K562 (cell line): Measurements from ENCODE around the gene ZNF648. TPM values are rescaled to one million over a fixed set of nuclear protein-coding genes. Genes with fewer than 3 reads are reported as not detected.

Experiments
- E2F3 ChIP-seq: fragments of 250-450 bp; sonication (Bioruptor Pico); IDR thresholded peaks from 2 replicates; pipeline ENCODE4 v1.4.0; 2020; ENCODE audit warnings: mild to moderate bottlenecking
- ELF4 ChIP-seq: fragments of 450-650 bp; formaldehyde crosslinking; IDR thresholded peaks from 2 replicates; pipeline ENCODE4 v1.4.0; 2022; ENCODE audit warnings: missing genetic modification characterization
- ETS2 ChIP-seq: IDR thresholded peaks from 2 replicates; pipeline ENCODE4 v1.6.1; 2016; ENCODE audit warnings: borderline replicate concordance, missing genetic modification characterization, mild to moderate bottlenecking, moderate library complexity, missing compliant biosample characterization; ENCODE audit not compliant: poor library complexity, severe bottlenecking
- ETV1 ChIP-seq: fragments of 450-650 bp; conservative IDR thresholded peaks from 2 replicates; pipeline ENCODE4 v1.6.1; 2016; ENCODE audit warnings: missing genetic modification characterization, control low read depth, low read depth, missing compliant biosample characterization
- FOS ChIP-seq: IDR thresholded peaks from 3 replicates; pipeline ENCODE4 v1.6.1; 2011; ENCODE audit not compliant: insufficient read length; ENCODE audit errors: extremely low read depth
- IFI16 ChIP-seq: fragments of 250-450 bp; sonication (Bioruptor Pico); IDR thresholded peaks from 2 replicates; pipeline ENCODE4 v2.1.2; 2022; ENCODE audit warnings: mild to moderate bottlenecking, inconsistent platforms
- IRF2 ChIP-seq: sonication (generic); formaldehyde crosslinking; IDR thresholded peaks from 2 replicates; pipeline ENCODE4 v1.8.1; 2022; ENCODE audit warnings: mild to moderate bottlenecking, missing genetic modification reagents
- KDM2B ChIP-seq: fragments of 250-450 bp; sonication (Bioruptor Pico); IDR thresholded peaks from 2 replicates; pipeline ENCODE4 v1.8.0; 2021; ENCODE audit warnings: mild to moderate bottlenecking, moderate library complexity
- NELFE ChIP-seq: IDR thresholded peaks from 2 replicates; pipeline ENCODE4 v1.6.1; 2011; ENCODE audit warnings: mild to moderate bottlenecking; ENCODE audit not compliant: insufficient read depth, insufficient read length
- NR1H2 ChIP-seq: sonication (generic); formaldehyde crosslinking; IDR thresholded peaks from 2 replicates; pipeline ENCODE4 v1.4.0; 2020; ENCODE audit warnings: mild to moderate bottlenecking, missing genetic modification reagents
- PTRF ChIP-seq: fragments of 450-650 bp; IDR thresholded peaks from 2 replicates; pipeline ENCODE4 v1.6.1; 2016; ENCODE audit warnings: mild to moderate bottlenecking, missing genetic modification characterization, missing compliant biosample characterization
- RBM25 ChIP-seq: fragments of 200-400 bp; formaldehyde crosslinking; IDR thresholded peaks from 2 replicates; pipeline ENCODE4 v1.6.1; 2018; ENCODE audit warnings: low read length, low read depth, moderate library complexity; ENCODE audit not compliant: severe bottlenecking
- RNF2 ChIP-seq: sonication (generic); IDR thresholded peaks from 2 replicates; pipeline ENCODE4 v1.6.1; 2016
- SOX6 ChIP-seq: fragments of 450-650 bp; IDR thresholded peaks from 2 replicates; pipeline ENCODE4 v1.6.1; 2014; ENCODE audit warnings: mild to moderate bottlenecking
- SRF ChIP-seq, 2 experiments: fragments of 250-450, 450-650 bp in 1 of 2; sonication (Bioruptor Pico) in 1 of 2; sonication (generic) in 1 of 2; formaldehyde crosslinking; IDR thresholded peaks; 2 replicates each; pipeline versions ENCODE4 v1.5.0 to v1.5.1; 2020 to 2022; ENCODE audit warnings: mild to moderate bottlenecking in 1 of 2, missing genetic modification reagents in 1 of 2
- UBTF ChIP-seq, 2 experiments: IDR thresholded peaks; 2 replicates each; pipeline ENCODE4 v1.6.1; 2012; ENCODE audit warnings: improper control_type of control experiment in 2 of 2, low read depth in 2 of 2, low read length in 2 of 2, borderline replicate concordance in 1 of 2
- ZBTB2 ChIP-seq: fragments of 450-650 bp; IDR thresholded peaks from 2 replicates; pipeline ENCODE4 v1.6.1; 2016; ENCODE audit warnings: antibody characterized with exemption
- ZHX1 ChIP-seq: fragments of 150-350 bp; conservative IDR thresholded peaks from 2 replicates; pipeline ENCODE4 v1.6.1; 2014; ENCODE audit warnings: low read length
- ZNF668 ChIP-seq: fragments of 250-450 bp; sonication (Bioruptor Pico); IDR thresholded peaks from 2 replicates; pipeline ENCODE4 v1.8.0; 2022; ENCODE audit warnings: mild to moderate bottlenecking, inconsistent platforms
- polyA plus RNA-seq, 8 experiments: library from polyadenylated mRNA; depleted of rRNA in 4 of 8; stranded (reverse) in 5 of 8; unstranded in 3 of 8; fragments of >200 nt; fragmentation: Nextera tagmentation in 2 of 8; fragmentation: Illumina TruSeq in 1 of 8; extraction: Ambion mirVana in 2 of 8; extraction: Trizol in 1 of 8; gene quantifications; 2 replicates each; pipeline versions ENCODE4 v1.2.1 to v1.2.3, GENCODE V29; 2011 to 2014; ENCODE audit warnings: inconsistent platforms in 1 of 8, missing spikeins in 1 of 8
- total RNA-seq, 7 experiments: library from RNA; depleted of rRNA in 6 of 7; stranded (reverse); fragments of >200 nt in 6 of 7; fragmentation: Illumina TruSeq in 2 of 7; extraction: Trizol in 2 of 7; gene quantifications; 2 replicates each; pipeline versions ENCODE4 v1.2.1 to v1.2.3, GENCODE V29; 2011 to 2021; ENCODE audit warnings: low replicate concordance in 1 of 7
- TF ChIP-seq, protein P1 (sequence below), 2 experiments: fragments of 450-650 bp in 1 of 2; sonication (generic) in 1 of 2; formaldehyde crosslinking; conservative IDR thresholded peaks; 2 replicates each; pipeline versions ENCODE4 v1.4.0 to v1.8.1; 2020 to 2022; ENCODE audit warnings: mild to moderate bottlenecking in 1 of 2, missing genetic modification reagents in 1 of 2

ZNF648 gene
- total and polyA plus RNA-seq, 9 of the 15 experiments (the other 6 are each of a cell fraction or from before 2014, with no cell fraction given): 0.06 to 0.27 (median 0.18) TPM; not detected in 2

- peak; percentile 62 to 76; a peak in 3 of 4 replicates for TF ChIP-seq UBTF (IDR thresholded peaks at IDR 0.05; ENCODE audit: borderline replicate concordance in 1 of 2, low read depth in 2 of 2, low read length in 2 of 2)
- peak; percentile 31; the same call in 1 of the 2 replicates for TF ChIP-seq ELF4 (CRISPR knock-in tag)
- TF ChIP-seq ZHX1: 0 out of 2 replicates have a peak, but pooled peaks have one; percentile 62
- TF ChIP-seq IRF2 (CRISPR knock-in tag): no peak
- no peak for TF ChIP-seq ETS2
- TF ChIP-seq ZBTB2: no peak
- no peak for TF ChIP-seq PTRF
- TF ChIP-seq, protein P1, sequence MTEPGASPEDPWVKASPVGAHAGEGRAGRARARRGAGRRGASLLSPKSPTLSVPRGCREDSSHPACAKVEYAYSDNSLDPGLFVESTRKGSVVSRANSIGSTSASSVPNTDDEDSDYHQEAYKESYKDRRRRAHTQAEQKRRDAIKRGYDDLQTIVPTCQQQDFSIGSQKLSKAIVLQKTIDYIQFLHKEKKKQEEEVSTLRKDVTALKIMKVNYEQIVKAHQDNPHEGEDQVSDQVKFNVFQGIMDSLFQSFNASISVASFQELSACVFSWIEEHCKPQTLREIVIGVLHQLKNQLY (CRISPR knock-in tag; conservative IDR thresholded peaks at IDR 0.05): no peak
- 0 out of 2 replicates have a peak, but pooled peaks have one; percentile 13 for TF ChIP-seq SOX6
- TF ChIP-seq IFI16: no peak
- TF ChIP-seq RNF2: no peak
- TF ChIP-seq NELFE: no peak
- peak; percentile 90 for TF ChIP-seq E2F3 (CRISPR knock-in tag)
- no peak for TF ChIP-seq FOS
- peak; percentile 81 for TF ChIP-seq ETV1 (tag)
- TF ChIP-seq SRF (CRISPR knock-in tag; IDR thresholded peaks at IDR 0.05): peak in 1 of 2 experiments; percentile 35; a peak in 1 of 4 replicates
- TF ChIP-seq NR1H2: no peak
- TF ChIP-seq KDM2B: no peak; the same call in 1 of the 2 replicates
- no peak for TF ChIP-seq RBM25
- TF ChIP-seq ZNF668 (CRISPR knock-in tag): no peak
These were observed 31.9 kb downstream of the ZNF648 start (continued) for GRCh38 chr1:182029379-182030331.
